ENCODE data around the gene E2F3. TPM values are rescaled to one million over a fixed set of nuclear protein-coding genes. Genes with fewer than 3 reads are reported as not detected.
"Not testable (repeated sequence)": the region's sequence is repeated elsewhere in the genome, so short reads cannot be mapped to it uniquely, and the experiment has no call there.

E2F3 gene
- total RNA-seq, 2 donors from 2014 or later, result 6.0 to 6.4 TPM

DNA sequence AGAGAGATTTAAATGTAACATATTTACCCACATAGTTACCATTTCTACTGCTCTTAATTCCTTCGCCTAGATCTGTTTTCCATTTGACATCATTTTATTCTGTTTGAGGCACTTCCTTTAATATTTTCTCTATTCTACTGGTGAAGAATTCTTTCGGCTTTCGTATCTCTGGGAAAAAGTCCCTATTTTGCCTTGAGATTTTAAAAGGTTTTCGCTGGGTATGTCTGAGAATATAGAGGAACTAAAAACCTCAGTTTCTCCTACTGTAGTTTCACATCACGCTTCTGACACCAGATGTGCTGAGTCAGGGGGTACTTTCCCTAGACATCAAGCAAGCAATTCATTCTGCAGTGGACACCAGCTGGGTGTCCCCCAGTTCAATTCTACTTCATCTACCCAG lies 61.7 kb downstream of the E2F3 start:
- H3K4me3 ChIP-seq, result no peak overlapping the region
- no peaks in the 10 kb centered on the region for H3K27me3 ChIP-seq
- H3K4me1 ChIP-seq, result peaks cover 0 to 5% of the 10 kb centered on the region in 2 donors
- no peak for DNase-seq (ENCODE audit: low spot score)
- TF ChIP-seq, protein P1, sequence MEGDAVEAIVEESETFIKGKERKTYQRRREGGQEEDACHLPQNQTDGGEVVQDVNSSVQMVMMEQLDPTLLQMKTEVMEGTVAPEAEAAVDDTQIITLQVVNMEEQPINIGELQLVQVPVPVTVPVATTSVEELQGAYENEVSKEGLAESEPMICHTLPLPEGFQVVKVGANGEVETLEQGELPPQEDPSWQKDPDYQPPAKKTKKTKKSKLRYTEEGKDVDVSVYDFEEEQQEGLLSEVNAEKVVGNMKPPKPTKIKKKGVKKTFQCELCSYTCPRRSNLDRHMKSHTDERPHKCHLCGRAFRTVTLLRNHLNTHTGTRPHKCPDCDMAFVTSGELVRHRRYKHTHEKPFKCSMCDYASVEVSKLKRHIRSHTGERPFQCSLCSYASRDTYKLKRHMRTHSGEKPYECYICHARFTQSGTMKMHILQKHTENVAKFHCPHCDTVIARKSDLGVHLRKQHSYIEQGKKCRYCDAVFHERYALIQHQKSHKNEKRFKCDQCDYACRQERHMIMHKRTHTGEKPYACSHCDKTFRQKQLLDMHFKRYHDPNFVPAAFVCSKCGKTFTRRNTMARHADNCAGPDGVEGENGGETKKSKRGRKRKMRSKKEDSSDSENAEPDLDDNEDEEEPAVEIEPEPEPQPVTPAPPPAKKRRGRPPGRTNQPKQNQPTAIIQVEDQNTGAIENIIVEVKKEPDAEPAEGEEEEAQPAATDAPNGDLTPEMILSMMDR (IDR thresholded peaks at IDR 0.05), result no peak
- H3K36me3 ChIP-seq, result no peaks in the 10 kb centered on the region
- H3K9me3 ChIP-seq, result no peaks in the 10 kb centered on the region
- H3K27ac ChIP-seq, result no peak overlapping the region

DNA sequence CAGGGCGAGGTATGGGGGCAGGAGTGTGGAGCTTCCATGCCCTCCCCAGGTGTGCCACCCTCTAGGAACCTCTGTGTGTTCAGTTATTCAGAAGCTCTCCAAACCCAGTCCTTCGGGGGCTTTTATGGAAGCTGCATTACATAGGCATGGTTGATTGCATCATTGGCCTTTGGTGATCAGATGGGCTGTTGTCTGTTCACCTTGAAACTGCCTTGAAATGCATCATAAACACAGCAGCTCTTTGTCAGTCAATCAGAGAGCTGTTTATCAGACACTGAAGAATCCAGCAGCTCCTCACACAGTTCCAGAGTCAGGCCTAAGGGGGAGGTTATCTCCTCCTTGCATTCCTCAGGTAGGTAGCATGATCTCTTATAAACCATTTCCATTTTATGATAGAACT lies 62.4 kb downstream of the E2F3 start:
- Histone ChIP-seq H3K9me3 (no peaks in the 10 kb centered on the region), H3K4me3 (no peak overlapping the region), H3K27me3 (no peaks in the 10 kb centered on the region), H3K4me1 (no peaks in the 10 kb centered on the region), H3K36me3 (no peaks in the 10 kb centered on the region), H3K27ac (no peak overlapping the region)
- no peak for DNase-seq (ENCODE audit: low spot score)
- TF ChIP-seq, protein P1 (IDR thresholded peaks at IDR 0.05), result no peak

DNA sequence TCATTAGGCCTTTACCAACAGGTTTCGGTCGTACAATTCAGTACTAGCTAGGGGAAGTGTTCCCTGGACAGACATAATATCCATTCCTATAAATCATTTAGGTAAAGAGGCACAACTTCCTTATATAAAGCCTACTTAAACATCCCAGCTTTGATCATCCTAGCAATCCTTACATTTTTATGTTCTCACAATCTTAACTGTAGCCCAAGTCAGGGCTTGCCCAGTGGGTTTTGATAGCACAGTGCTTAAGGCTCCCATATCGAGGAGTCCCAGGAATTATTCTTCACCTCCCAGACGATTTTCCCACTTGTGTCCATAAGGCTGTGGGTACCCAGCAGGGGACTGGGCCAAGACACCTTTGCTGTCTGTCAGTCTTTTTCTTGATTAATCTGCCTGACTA lies 63.2 kb downstream of the E2F3 start:
- TF ChIP-seq, protein P1 (IDR thresholded peaks at IDR 0.05), result no peak
- no peaks in the 10 kb centered on the region for H3K9me3 ChIP-seq
- no peak for DNase-seq (ENCODE audit: low spot score)
- no peak overlapping the region for H3K4me3 ChIP-seq
- H3K4me1 ChIP-seq, result no peaks in the 10 kb centered on the region
- no peaks in the 10 kb centered on the region for H3K36me3 ChIP-seq
- no peak overlapping the region for H3K27ac ChIP-seq
- H3K27me3 ChIP-seq, result no peaks in the 10 kb centered on the region

DNA sequence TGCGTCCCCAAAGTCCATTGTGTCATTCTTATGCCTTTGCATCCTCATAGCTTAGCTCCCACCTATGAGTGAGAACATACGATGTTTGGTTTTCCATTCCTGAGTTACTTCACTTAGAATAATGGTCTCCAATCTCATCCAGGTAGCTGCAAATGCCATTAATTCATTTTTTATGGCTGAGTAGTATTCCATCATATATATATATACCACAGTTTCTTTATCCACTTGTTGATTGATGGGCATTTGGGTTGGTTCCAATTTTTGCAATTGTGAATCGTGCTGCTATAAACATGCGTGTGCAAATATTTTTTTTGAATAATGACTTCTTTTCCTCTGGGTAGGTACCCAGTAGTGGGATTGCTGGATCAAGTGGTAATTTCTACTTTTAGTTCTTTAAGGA lies 63.9 kb downstream of the E2F3 start:
- not testable (repeated sequence) for DNase-seq (ENCODE audit: low spot score); H3K27ac ChIP-seq; H3K36me3 ChIP-seq; H3K9me3 ChIP-seq; H3K4me3 ChIP-seq; H3K4me1 ChIP-seq; H3K27me3 ChIP-seq

DNA sequence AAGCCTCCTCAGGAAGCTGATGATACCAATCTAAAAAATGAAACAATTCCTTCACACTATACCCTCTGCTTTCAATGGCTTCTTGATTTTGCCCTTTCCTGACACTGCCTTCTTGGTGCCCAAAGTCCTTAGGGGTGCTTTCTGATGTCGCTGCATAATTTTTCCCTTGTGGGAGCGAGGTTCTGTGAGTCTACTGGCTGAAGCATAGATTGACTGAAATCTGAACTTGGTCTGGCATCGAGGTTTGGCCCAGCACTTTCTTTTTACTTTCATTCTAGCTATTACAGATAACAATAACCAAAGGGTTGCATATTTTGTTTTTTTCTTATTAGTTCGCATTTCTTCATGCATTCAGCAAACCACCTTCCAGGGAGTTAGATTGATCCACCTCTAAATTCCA lies 65.8 kb downstream of the E2F3 start:
- Histone ChIP-seq H3K36me3 (no peaks in the 10 kb centered on the region), H3K9me3 (no peaks in the 10 kb centered on the region), H3K4me1 (no peaks in the 10 kb centered on the region), H3K27me3 (no peaks in the 10 kb centered on the region), H3K27ac (no peak overlapping the region), H3K4me3 (no peak overlapping the region)
- TF ChIP-seq, protein P1 (IDR thresholded peaks at IDR 0.05), result no peak
- no peak for DNase-seq (ENCODE audit: low spot score)

DNA sequence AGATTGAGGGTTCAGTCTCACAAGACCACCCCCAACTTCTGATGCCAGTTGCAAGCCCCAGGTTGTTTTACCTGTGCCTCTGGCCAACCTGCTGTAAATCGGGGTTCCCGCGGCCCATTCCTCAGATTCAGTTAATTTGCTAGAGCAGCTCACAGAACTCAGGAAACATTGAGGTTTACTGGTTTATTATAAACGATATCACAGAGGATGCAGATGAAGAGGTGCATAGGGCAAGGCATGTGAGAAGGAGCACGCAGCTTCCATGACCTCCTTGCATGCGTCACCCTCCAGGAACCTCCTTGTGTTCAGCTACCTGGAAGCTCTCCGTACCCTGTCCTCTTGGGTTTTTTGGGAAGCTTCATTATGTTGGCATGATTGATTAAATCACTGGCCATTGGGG lies 66.5 kb downstream of the E2F3 start:
- no peak for DNase-seq (ENCODE audit: low spot score)
- Histone ChIP-seq H3K9me3 (no peaks in the 10 kb centered on the region), H3K27me3 (no peaks in the 10 kb centered on the region), H3K36me3 (no peaks in the 10 kb centered on the region), H3K4me1 (no peaks in the 10 kb centered on the region), H3K4me3 (no peak overlapping the region), H3K27ac (no peak overlapping the region)
- TF ChIP-seq, protein P1 (IDR thresholded peaks at IDR 0.05), result no peak

Data from right atrium auricular region (tissue), 2 donors.